SH-SY5Y (cell line): ENCODE data around the gene PROCA1.

Experiments used
- GATA2 ChIP-seq: IDR thresholded peaks from 2 replicates; pipeline ENCODE4 v1.6.1; 2011; ENCODE audit warnings: mild to moderate bottlenecking, low read depth, low read length
- GATA3 ChIP-seq: IDR thresholded peaks from 2 replicates; pipeline ENCODE4 v1.6.1; 2011; ENCODE audit warnings: low read depth, mild to moderate bottlenecking, low read length, moderate library complexity

GRCh38 chr17:28749516-28750177 lies 38.0 kb upstream of the PROCA1 start:
- TF ChIP-seq GATA2 (no peak), GATA3 (no peak)
